GM19035 (cell line): ENCODE measurements around the gene ALPL.
"Not testable (repeated sequence)": the region's sequence is repeated elsewhere in the genome, so short reads cannot be mapped to it uniquely, and the experiment has no call there.

Source experiments
- ATAC-seq: cut with Tn5 transposase; IDR thresholded peaks from one replicate; pipeline ENCODE4 v1.9.1; 2021; ENCODE audit not compliant: unreplicated experiment

ALPL gene

GRCh38 chr1:21553116-21553926, 44.1 kb downstream of the ALPL start:
- no peak for ATAC-seq

GRCh38 chr1:21559788-21560567, 50.8 kb downstream of the ALPL start:
- ATAC-seq = no peak

GRCh38 chr1:21560916-21561638, 51.9 kb downstream of the ALPL start:
- ATAC-seq = no peak

GRCh38 chr1:21562896-21563295, 53.7 kb downstream of the ALPL start:
- no peak for ATAC-seq

GRCh38 chr1:21563971-21564370, 54.7 kb downstream of the ALPL start:
- ATAC-seq = no peak

GRCh38 chr1:21564521-21565095, 55.4 kb downstream of the ALPL start:
- ATAC-seq = no peak

GRCh38 chr1:21565285-21565684, 56.1 kb downstream of the ALPL start:
- no peak for ATAC-seq

GRCh38 chr1:21566361-21566760, 57.1 kb downstream of the ALPL start:
- not testable (repeated sequence) for ATAC-seq

GRCh38 chr1:21567241-21568005, 58.2 kb downstream of the ALPL start:
- no peak for ATAC-seq

- no peak for ATAC-seq
These were observed 59.0 kb downstream of the ALPL start for GRCh38 chr1:21568006-21568746.

GRCh38 chr1:21568809-21569385, 59.7 kb downstream of the ALPL start:
- no peak for ATAC-seq

GRCh38 chr1:21569820-21570527, 60.8 kb downstream of the ALPL start:
- ATAC-seq = no peak

- ATAC-seq = no peak
These were observed 61.3 kb downstream of the ALPL start for GRCh38 chr1:21570528-21570875.

- no peak for ATAC-seq
These were observed 61.7 kb downstream of the ALPL start for GRCh38 chr1:21570885-21571284.

GRCh38 chr1:21572221-21572620, 63.0 kb downstream of the ALPL start:
- no peak for ATAC-seq

- no peak for ATAC-seq
These were observed 63.6 kb downstream of the ALPL start for GRCh38 chr1:21572735-21573277.

- no peak for ATAC-seq
These were observed 64.3 kb downstream of the ALPL start for GRCh38 chr1:21573475-21573874.

GRCh38 chr1:21573971-21574465, 64.8 kb downstream of the ALPL start:
- ATAC-seq = no peak
